GM18951 (cell line): ENCODE data around the gene ISY1.
"Not testable (repeated sequence)": the region's sequence is repeated elsewhere in the genome, so short reads cannot be mapped to it uniquely, and the experiment has no call there.

Experiments used
- POLR2A ChIP-seq: IDR thresholded peaks from 4 replicates; pipeline ENCODE4 v1.6.1; 2011; ENCODE audit warnings: mild to moderate bottlenecking; ENCODE audit not compliant: insufficient read length, insufficient read depth; ENCODE audit errors: extremely low read depth
- in situ Hi-C: fragments of 300-500 bp; cut with MboI; formaldehyde crosslinking; loops from one replicate; pipeline ENCODE4 v1.12.0; 2022; ENCODE audit warnings: low sequenced_read_pairs, mixed read lengths, inconsistent platforms; ENCODE audit not compliant: unreplicated experiment

Gene ISY1

DNA sequence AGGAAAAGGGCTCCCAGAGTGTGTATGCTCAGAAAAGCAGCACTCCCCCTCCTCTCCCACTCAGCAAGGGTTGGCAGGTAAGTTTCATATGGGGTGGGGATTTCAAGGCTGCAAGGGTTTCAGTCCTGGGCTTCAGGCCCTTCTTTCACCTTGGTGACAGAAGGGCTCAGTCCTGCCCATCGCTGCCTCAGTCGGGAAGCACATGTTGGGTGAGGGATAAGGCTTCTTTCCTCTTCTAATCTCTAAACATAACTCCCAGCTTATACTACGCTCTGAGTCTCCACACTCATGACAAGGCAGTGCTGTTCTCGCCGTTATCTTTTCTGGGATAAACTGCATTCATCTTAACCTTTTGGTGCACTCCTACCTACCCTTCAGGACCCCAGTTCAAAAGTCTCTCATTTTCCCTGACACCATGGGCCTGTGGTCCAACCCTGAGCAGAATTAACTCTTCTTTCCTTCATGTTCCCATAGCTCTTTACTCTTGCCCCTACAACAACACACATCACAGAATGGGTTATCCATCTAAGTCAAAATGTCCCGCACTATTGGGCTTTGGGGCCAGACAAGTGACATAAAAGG lies 56.3 kb downstream of the ISY1 start:
- in situ Hi-C loops, result no loop called here
- TF ChIP-seq POLR2A, result no peak

DNA sequence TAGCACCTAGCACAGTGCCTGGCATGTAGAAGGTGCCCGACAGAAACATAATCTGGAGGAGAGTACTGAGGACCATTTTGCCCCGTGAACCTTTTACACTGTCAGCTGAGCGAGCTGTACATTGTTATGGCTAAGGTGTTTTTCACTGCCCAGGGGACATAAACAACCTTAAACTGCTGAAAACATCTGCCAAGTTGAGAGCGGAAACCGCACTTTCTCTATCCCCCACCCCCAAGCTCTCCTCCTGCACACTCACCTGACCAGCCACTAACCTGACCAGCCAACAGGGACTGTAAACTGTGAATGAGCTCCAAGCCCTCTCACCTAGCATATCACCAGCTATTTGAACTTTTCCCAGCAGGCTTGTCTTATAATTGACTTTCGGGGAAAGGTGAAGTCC lies 56.8 kb downstream of the ISY1 start:
- in situ Hi-C loops, result no loop called here

DNA sequence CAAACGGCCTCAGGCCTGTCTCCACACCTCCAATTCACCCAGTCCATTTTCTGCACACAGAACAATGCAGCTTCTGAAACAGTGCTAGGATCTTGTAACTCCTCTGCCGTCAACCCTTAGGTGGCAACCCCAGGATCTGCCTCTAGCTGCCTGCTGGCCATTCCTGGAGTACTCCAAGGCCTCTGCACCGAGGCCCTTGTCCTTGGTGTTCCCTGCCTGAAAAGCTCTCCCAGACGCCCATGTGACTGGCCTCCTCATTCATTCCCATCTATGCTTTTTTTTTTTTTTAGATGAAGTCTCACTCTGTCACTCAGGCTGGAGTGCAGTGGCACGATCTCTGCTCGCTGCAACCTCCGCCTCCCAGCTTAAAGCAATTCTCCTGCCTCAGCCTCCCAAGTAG lies 57.6 kb downstream of the ISY1 start:
- in situ Hi-C loops, result no loop called here
- no peak for TF ChIP-seq POLR2A

More for the DNA sequence above, 56.8 kb downstream of the ISY1 start:
- no peak for TF ChIP-seq POLR2A

DNA sequence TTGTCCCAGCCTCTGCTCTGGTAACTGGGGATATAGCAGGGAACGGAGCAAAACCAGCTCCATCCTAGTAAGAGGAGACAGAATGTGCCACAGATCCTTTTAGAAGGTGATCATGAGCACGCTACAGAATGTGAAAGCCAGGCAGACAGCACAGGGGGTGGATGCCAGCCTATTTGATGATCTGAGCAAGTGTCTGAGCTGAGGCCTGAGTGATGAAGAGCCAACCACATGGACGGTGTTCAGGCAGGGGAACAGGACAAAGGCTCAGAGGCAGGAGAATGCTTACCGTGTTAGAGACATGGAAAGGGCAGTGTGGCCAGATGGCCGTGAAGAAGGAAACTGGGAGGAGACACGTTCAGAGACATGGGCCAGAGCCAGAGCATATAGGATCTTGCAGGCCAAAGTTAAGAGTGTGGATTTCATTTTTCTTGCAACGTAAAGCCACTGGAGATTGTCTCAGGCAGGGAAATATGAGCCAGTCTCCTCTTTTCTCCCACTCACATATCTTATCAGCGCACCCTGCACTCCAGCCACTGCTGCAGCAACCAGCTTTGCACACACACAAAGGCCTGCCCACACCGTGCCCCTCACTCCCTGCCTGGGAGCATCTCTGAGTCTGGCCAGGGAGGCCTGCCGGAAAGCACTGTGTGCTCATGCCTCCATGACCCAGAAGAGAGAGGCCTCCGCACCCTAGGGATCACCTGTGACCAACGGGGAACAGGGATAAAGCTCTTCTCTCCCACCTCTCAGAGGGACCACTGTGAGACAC lies 59.3 kb downstream of the ISY1 start:
- in situ Hi-C loops, result no loop called here
- no peak for TF ChIP-seq POLR2A

DNA sequence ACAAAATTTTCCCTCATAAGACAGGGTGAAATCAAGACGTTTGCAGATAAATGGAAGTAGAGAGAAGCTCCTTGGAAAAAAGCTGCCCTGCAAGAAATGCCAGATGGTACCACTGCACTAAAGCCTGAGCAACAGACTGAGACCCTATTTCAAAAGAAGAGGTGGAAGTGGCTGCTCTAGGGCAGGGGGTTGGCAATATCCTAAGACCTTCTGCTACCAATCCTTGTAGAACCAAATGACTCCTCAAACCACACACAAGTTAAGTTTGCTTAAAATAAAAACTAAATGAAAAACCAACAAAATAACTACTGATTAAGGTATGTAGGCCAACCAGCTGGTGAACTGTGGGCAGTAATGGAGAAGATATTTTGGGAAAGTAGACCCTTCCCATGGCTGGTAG lies 60.6 kb downstream of the ISY1 start:
- in situ Hi-C loops, result no loop called here
- no peak for TF ChIP-seq POLR2A

DNA sequence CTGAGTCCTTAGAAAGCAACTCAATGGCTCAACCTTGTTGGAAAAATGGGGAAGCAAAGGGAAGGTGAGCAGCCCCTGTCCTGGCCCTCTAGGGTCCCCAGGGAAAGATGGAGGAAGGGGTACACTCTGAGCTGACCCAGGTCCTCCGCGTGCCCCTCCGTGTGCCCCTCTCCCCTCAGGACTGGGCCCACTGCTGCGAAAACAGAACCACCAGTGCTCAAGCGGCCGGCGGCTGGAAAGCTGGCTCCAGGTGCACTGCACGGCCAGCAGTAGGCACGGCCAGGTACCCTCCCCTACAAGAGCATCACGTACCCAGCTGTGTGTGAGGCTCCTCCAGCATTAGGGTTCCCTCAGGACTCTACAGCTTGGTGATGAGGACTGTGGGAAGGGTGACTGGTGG lies 65.6 kb downstream of the ISY1 start:
- in situ Hi-C loops, result no loop called here
- no peak for TF ChIP-seq POLR2A

DNA sequence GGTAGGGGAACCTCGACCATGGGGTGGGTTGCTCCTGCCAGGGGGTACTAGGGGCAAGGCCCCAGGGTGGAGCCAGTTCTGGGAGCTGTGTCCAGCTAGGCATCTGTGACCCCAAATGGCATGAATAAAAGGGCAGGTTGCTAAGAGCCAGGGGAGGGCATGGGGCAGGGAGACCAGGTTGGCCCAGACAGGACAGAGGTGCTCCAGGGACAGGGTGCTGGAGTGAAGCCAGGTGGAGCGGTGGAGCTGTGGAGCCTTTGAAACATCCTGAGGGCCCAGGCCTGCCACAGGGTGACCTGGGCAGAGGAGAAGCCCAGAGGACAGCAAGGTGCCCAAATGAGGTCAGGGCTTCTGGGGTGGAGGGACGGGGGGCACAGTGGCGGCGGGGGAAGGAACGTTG lies 72.6 kb downstream of the ISY1 start:
- in situ Hi-C loops, result not testable (repeated sequence)

DNA sequence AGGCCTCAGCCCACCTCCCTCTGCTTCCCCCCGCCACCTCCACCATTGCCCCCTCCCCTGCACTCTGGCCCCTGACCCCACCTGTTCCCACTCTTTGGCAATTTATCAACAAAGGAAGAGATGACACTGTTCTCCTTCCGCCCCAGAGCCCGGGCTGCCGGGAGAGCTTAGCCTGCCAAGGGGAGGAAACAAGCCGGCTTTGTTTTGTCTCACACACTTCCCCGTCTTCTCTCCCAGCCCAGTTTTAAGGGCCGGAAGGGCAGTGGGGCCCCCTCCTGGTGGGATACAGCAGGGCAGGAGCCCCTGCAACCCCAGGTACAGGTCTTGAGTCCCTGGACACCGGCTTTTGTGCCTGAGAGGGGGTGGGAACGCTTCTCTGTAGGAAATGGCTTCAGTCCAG lies 73.0 kb downstream of the ISY1 start:
- in situ Hi-C loops, result not testable (repeated sequence)

DNA sequence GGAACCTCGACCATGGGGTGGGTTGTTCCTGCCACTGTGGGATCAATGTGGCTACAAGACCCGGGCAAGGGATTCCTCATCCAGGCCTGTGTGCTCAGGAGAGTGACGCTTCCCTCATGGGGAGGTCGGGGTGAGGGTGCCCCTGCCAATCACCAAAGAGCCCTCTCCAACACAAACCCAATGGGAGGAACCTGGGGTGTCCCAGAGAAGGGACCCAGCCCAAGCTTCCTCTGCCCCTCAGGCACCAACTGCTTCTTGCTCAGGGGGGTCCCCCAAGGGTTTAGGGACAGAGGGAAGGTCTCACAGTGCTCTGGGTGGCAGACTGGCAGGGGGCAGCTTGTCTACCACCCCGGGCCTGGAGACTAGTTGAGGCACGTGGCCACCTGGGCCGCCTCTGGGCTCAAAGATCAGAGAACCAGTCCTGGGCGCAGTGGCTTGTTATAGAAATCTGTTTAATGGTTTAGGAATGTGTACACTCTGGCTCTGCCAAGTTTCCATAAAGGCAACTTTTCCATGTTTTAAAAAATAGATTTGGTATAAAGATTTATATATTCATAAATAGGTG lies 73.6 kb downstream of the ISY1 start:
- in situ Hi-C loops, result no loop called here
- no peak for TF ChIP-seq POLR2A

DNA sequence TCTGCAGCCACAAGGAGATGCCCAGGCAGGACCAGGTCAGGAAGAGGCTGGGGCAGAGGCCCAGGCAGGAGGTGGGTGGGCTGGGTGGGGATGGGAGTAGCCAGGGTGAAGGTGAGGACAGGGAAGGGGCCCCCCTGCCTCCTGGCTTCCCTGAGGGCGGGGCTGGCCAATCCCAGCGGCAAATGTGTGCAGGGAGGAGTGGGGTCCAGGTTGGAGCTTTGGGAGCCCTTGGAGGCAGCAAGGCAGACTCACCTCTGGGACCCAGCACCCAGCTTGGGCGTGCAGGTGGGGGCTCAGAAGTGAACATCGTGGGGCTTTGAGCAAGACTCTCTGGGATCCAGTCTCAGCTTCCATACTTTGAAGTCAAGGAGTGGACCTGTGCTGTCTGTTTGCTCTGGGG lies 75.0 kb downstream of the ISY1 start:
- in situ Hi-C loops, result no loop called here
- TF ChIP-seq POLR2A, result no peak

DNA sequence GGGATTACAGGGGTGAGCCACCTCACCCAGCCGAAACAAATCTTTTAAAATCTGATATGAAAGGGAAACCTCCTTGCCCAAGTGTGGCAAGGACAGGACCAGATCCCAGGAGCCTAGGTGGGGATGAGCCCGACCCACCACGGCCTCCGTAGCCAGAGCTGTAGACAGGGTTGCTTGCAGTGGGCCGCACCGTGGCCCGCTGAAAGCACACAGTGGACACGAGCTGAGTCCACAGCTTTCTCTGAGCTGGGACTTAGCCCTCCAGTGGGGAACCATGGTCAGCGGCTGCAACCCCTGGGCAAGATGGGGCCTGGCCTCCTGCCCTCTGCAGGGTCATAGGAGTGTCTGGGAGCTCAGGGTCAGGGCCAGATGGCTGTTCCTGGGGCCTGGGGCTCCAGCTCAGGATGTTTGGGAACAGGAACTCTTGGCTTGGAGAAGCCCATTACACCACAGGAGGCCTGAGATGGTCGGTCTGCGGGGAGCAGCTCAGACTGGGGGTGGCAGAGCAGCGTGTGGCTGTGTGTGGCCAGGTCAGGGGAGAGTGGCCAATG lies 75.6 kb downstream of the ISY1 start:
- no peak for TF ChIP-seq POLR2A
- in situ Hi-C loops, result no loop called here

DNA sequence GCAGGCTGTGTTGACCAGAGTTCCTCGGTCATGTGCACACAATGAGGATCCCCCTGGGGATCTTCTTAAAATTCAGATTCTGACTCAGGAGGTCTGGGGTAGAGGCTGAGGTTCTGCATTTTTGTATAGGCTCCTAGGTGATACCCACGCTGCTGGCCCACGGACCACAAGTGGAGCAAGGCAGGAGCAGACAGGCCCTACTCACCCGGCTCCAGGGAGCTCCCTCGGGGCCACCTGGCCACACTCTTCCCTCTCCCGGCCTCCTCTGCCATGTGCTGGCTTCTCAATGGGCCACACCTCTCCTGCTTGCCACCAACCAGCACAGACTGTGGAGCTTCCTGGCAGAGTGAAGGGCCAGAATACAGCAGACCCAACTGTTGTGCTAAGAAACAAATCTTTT lies 76.4 kb downstream of the ISY1 start:
- no peak for TF ChIP-seq POLR2A
- in situ Hi-C loops, result no loop called here

DNA sequence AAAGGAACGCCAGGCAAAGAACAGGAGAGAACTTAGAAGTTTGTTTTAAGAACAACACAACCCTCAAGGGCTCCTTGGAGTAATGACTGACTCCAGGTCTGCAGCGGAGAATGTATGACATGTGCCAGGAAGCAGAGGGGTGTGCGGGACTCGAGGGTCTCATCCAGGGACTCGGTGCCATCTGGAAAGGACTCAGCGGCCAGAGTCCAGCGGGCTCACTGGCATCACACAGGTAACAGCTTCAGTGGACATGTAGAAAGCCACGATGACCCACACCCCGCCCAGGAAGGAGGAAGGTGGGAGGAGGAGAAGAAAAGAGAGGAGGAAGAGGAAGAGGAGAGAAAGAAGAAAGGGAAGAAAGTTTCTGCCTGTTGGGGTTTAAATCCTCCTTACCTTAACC lies 78.8 kb downstream of the ISY1 start:
- no peak for TF ChIP-seq POLR2A
- in situ Hi-C loops, result no loop called here

DNA sequence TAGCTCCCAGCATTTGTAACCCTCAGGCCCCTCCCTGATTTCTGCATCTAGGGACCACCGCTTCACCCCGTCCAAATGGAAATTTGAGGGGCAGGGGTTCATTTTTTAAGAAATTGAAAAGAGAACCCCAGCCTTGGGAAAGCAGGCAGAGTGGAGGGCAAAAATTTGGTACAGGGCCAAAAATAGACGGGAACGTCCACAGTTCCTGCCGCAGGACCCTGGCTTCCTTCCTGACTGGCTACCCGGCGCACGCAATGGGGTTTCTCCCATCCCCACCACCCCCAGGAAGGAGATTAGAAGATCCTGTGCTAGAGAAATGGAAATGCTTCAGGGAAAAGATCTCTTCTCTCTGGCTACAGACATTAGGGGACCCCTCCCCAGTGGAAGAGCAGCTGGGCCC lies 79.4 kb downstream of the ISY1 start:
- TF ChIP-seq POLR2A, result no peak
- in situ Hi-C loops, result no loop called here
